Mesothelial cell of epicardium (in vitro differentiated cells): ENCODE data around the gene FNBP1L. TPM values are rescaled to one million over a fixed set of nuclear protein-coding genes. Genes with fewer than 3 reads are reported as not detected.

ENCODE experiments used
- DNase-seq, 2 experiments: peaks; one replicate each; pipeline ENCODE4 v3.0.0; 2021; ENCODE audit warnings: low spot score in 2 of 2; ENCODE audit not compliant: unreplicated experiment in 2 of 2
- H3K27ac Mint-ChIP-seq: 2 replicates; pipeline ENCODE4 v1.8.0; 2021; ENCODE audit warnings: mixed read lengths
- H3K27me3 Mint-ChIP-seq: 2 replicates; pipeline ENCODE4 v1.8.0; 2021; ENCODE audit warnings: low read depth, mixed read lengths
- H3K36me3 Mint-ChIP-seq: 2 replicates; pipeline ENCODE4 v1.8.0; 2021; ENCODE audit warnings: mixed read lengths
- H3K4me1 Mint-ChIP-seq: 2 replicates; pipeline ENCODE4 v1.8.0; 2021; ENCODE audit warnings: mixed read lengths
- H3K4me3 Mint-ChIP-seq: 2 replicates; pipeline ENCODE4 v1.8.0; 2021; ENCODE audit warnings: mild to moderate bottlenecking, moderate library complexity, mixed read lengths
- H3K9me3 Mint-ChIP-seq: 2 replicates; pipeline ENCODE4 v1.8.0; 2021; ENCODE audit warnings: mixed read lengths
- CTCF ChIP-seq: fragments of 200-600 bp; sonication (generic); IDR thresholded peaks from one replicate; pipeline ENCODE4 v1.5.0; 2021; ENCODE audit warnings: antibody characterized with exemption; ENCODE audit not compliant: unreplicated experiment
- total RNA-seq: library from RNA; stranded (reverse); gene quantifications from 3 replicates; pipeline ENCODE4 v1.2.1, GENCODE V29; 2021

The FNBP1L gene
- total RNA-seq, 1 donor from 2014 or later, result 73.7 TPM

- no peaks in the 10 kb centered on the region for H3K9me3 Mint-ChIP-seq
- no peak overlapping the region for H3K27ac Mint-ChIP-seq
- no peaks in the 10 kb centered on the region for H3K27me3 Mint-ChIP-seq
- H3K36me3 Mint-ChIP-seq, result peaks cover 2% of the 10 kb centered on the region
- no peak for TF ChIP-seq CTCF
- H3K4me1 Mint-ChIP-seq, result peaks cover 27% of the 10 kb centered on the region
- H3K4me3 Mint-ChIP-seq, result no peak overlapping the region
- DNase-seq, result no peak
Observed at GRCh38 chr1:93496520-93496919, 48.6 kb downstream of the FNBP1L start.

- DNase-seq, result no peak
- Mint-ChIP-seq H3K4me3 (no peak overlapping the region), H3K27ac (peak overlapping the region; percentile 49), H3K4me1 (peaks cover 33% of the 10 kb centered on the region), H3K36me3 (peaks cover 7% of the 10 kb centered on the region), H3K9me3 (no peaks in the 10 kb centered on the region), H3K27me3 (no peaks in the 10 kb centered on the region)
- TF ChIP-seq CTCF, result no peak
Observed at GRCh38 chr1:93499075-93499474, 51.2 kb downstream of the FNBP1L start.

GRCh38 chr1:93499533-93499932 is 51.6 kb downstream of the FNBP1L start:
- no peaks in the 10 kb centered on the region for H3K27me3 Mint-ChIP-seq
- peaks cover 11% of the 10 kb centered on the region for H3K36me3 Mint-ChIP-seq

GRCh38 chr1:93500275-93500674 is 52.4 kb downstream of the FNBP1L start:
- DNase-seq, result no peak
- H3K27me3 Mint-ChIP-seq, result no peaks in the 10 kb centered on the region
- H3K36me3 Mint-ChIP-seq, result peaks cover 13% of the 10 kb centered on the region
- no peak for TF ChIP-seq CTCF
- no peak overlapping the region for H3K4me3 Mint-ChIP-seq
- no peaks in the 10 kb centered on the region for H3K9me3 Mint-ChIP-seq
- H3K4me1 Mint-ChIP-seq, result peaks cover 30% of the 10 kb centered on the region
- H3K27ac Mint-ChIP-seq, result peak overlapping the region; percentile 11

More at GRCh38 chr1:93499533-93499932, 51.6 kb downstream of the FNBP1L start:
- Mint-ChIP-seq H3K9me3 (no peaks in the 10 kb centered on the region), H3K4me3 (no peak overlapping the region), H3K4me1 (peaks cover 33% of the 10 kb centered on the region), H3K27ac (no peak overlapping the region)
- DNase-seq, result no peak
- no peak for TF ChIP-seq CTCF

GRCh38 chr1:93501399-93501798 is 53.5 kb downstream of the FNBP1L start:
- no peaks in the 10 kb centered on the region for H3K27me3 Mint-ChIP-seq
- peaks cover 29% of the 10 kb centered on the region for H3K4me1 Mint-ChIP-seq
- no peak overlapping the region for H3K27ac Mint-ChIP-seq
- H3K4me3 Mint-ChIP-seq, result no peak overlapping the region
- H3K9me3 Mint-ChIP-seq, result no peaks in the 10 kb centered on the region
- no peak for DNase-seq
- TF ChIP-seq CTCF, result no peak
- H3K36me3 Mint-ChIP-seq, result peaks cover 13% of the 10 kb centered on the region

GRCh38 chr1:93501829-93502369 is 54.0 kb downstream of the FNBP1L start:
- no peak overlapping the region for H3K4me3 Mint-ChIP-seq
- H3K36me3 Mint-ChIP-seq, result peaks cover 13% of the 10 kb centered on the region
- no peak for DNase-seq
- peaks cover 29% of the 10 kb centered on the region for H3K4me1 Mint-ChIP-seq
- H3K27ac Mint-ChIP-seq, result peak overlapping the region; percentile 57
- TF ChIP-seq CTCF, result no peak
- H3K27me3 Mint-ChIP-seq, result no peaks in the 10 kb centered on the region
- no peaks in the 10 kb centered on the region for H3K9me3 Mint-ChIP-seq
